ENCODE measurements around the gene HOOK2. TPM values are rescaled to one million over a fixed set of nuclear protein-coding genes. Genes with fewer than 3 reads are reported as not detected.
A peak's percentile ranks its signal among the peaks of the same experiment; 100 is the strongest.

Gene HOOK2
- total and polyA plus RNA-seq, 9 of the 15 experiments (the other 6 are each of a cell fraction or from before 2014, with no cell fraction given), result 1.3 to 17.2 (median 9.9) TPM

DNA sequence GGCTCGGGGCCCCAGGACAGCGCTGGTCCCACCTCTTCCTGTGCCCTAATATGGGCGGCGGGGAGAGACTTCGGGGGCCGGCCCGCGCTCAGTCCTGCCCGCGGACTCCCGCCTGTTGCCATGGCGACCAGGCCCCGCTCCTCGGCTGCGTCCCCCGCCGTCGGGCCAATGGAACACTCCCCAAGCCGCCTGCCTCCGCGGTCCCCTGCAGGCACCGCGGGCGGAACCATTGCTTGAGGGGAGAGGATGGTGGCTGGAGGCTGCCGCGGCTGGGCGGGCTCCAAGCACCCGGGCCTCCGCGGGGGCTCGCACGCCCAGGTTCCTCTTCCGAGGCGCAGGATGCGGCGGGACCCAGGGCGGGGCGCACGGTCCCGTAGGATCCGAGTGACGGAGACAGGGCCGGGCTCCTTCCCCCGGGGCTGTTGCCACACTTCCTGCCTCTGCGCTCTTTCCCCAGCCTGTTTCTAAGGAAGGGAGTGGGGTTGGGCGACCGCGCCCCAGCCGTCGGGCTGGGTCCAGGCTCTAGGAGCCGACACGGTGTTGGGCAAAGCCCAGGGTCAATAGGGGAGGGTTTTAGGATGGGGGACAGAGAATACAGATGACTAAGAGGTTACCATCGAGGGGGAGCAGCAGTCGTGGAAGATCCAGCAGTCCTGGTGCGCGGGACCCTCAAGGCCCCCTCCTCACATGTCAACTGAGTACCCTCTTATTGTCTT, 14.7 kb upstream of the HOOK2 start (continued):
- TF ChIP-seq ETV6 (IDR thresholded peaks at IDR 0.05; ENCODE audit: borderline replicate concordance in 1 of 2, low read depth in 2 of 2, low read length in 1 of 2), result 0 out of 4 replicates have a peak, but pooled peaks of 1 of the 2 experiments have one; percentile 22
- TF ChIP-seq ETV6 (CRISPR knock-in tag; IDR thresholded peaks at IDR 0.05; ENCODE audit: borderline replicate concordance), result no peak
- TF ChIP-seq, protein P1, sequence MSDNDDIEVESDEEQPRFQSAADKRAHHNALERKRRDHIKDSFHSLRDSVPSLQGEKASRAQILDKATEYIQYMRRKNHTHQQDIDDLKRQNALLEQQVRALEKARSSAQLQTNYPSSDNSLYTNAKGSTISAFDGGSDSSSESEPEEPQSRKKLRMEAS (CRISPR knock-in tag; IDR thresholded peaks at IDR 0.05), result peak; percentile 39; the same call in 1 of the 2 replicates
- 0 out of 2 replicates have a peak, but pooled peaks have one; percentile 65 for TF ChIP-seq ZNF12 (CRISPR knock-in tag; IDR thresholded peaks at IDR 0.05)
- TF ChIP-seq GABPB1 (CRISPR knock-in tag; IDR thresholded peaks at IDR 0.05), result peak; percentile 87
- TF ChIP-seq YY1 (IDR thresholded peaks at IDR 0.05; ENCODE audit: borderline replicate concordance in 1 of 3, control insufficient read depth in 1 of 3, extremely low read depth in 1 of 3, insufficient read depth in 3 of 3, insufficient read length in 1 of 3, insufficient replicate concordance in 2 of 3, low read depth in 1 of 3, low read length in 2 of 3), result peak in 1 of 3 experiments; percentile 50
- peak; percentile 39; the same call in 1 of the 2 replicates for TF ChIP-seq NBN (IDR thresholded peaks at IDR 0.05; ENCODE audit: low read depth)
- TF ChIP-seq ZNF780A (CRISPR knock-in tag; IDR thresholded peaks at IDR 0.05), result 0 out of 2 replicates have a peak, but pooled peaks have one; percentile 38
- TF ChIP-seq, protein P2, sequence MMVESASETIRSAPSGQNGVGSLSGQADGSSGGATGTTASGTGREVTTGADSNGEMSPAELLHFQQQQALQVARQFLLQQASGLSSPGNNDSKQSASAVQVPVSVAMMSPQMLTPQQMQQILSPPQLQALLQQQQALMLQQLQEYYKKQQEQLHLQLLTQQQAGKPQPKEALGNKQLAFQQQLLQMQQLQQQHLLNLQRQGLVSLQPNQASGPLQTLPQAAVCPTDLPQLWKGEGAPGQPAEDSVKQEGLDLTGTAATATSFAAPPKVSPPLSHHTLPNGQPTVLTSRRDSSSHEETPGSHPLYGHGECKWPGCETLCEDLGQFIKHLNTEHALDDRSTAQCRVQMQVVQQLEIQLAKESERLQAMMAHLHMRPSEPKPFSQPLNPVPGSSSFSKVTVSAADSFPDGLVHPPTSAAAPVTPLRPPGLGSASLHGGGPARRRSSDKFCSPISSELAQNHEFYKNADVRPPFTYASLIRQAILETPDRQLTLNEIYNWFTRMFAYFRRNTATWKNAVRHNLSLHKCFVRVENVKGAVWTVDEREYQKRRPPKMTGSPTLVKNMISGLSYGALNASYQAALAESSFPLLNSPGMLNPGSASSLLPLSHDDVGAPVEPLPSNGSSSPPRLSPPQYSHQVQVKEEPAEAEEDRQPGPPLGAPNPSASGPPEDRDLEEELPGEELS (CRISPR knock-in tag; IDR thresholded peaks at IDR 0.05; ENCODE audit: borderline replicate concordance), result 0 out of 2 replicates have a peak, but pooled peaks have one; percentile 26
- TF ChIP-seq SAFB (IDR thresholded peaks at IDR 0.05; ENCODE audit: borderline replicate concordance, low read depth, low read length), result peak; percentile 32; the same call in 1 of the 2 replicates
- TF ChIP-seq, protein P3, sequence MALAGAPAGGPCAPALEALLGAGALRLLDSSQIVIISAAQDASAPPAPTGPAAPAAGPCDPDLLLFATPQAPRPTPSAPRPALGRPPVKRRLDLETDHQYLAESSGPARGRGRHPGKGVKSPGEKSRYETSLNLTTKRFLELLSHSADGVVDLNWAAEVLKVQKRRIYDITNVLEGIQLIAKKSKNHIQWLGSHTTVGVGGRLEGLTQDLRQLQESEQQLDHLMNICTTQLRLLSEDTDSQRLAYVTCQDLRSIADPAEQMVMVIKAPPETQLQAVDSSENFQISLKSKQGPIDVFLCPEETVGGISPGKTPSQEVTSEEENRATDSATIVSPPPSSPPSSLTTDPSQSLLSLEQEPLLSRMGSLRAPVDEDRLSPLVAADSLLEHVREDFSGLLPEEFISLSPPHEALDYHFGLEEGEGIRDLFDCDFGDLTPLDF (CRISPR knock-in tag; IDR thresholded peaks at IDR 0.05), result peak; percentile 84
- peak; percentile 85 for TF ChIP-seq RNF2 (IDR thresholded peaks at IDR 0.05)
- TF ChIP-seq ZBTB7A (IDR thresholded peaks at IDR 0.05; ENCODE audit: borderline replicate concordance, control insufficient read depth, low read depth, low read length), result peak; percentile 85
- no peak for TF ChIP-seq ZNF239 (CRISPR knock-in tag; IDR thresholded peaks at IDR 0.05)
- no peak for TF ChIP-seq OTX1 (CRISPR knock-in tag; IDR thresholded peaks at IDR 0.05)
- TF ChIP-seq GABPA (tag; conservative IDR thresholded peaks at IDR 0.05; ENCODE audit: low read depth), result peak; percentile 88
- TF ChIP-seq EGR1 (conservative IDR thresholded peaks at IDR 0.05), result peak; percentile 57
- peak; percentile 77; the same call in 1 of the 2 replicates for TF ChIP-seq SREBF1 (IDR thresholded peaks at IDR 0.05; ENCODE audit: borderline replicate concordance, low read depth, low read length)
- TF ChIP-seq, protein P4, sequence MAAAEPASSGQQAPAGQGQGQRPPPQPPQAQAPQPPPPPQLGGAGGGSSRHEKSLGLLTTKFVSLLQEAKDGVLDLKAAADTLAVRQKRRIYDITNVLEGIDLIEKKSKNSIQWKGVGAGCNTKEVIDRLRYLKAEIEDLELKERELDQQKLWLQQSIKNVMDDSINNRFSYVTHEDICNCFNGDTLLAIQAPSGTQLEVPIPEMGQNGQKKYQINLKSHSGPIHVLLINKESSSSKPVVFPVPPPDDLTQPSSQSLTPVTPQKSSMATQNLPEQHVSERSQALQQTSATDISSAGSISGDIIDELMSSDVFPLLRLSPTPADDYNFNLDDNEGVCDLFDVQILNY (CRISPR knock-in tag; IDR thresholded peaks at IDR 0.05), result peak; percentile 85; the same call in 1 of the 2 replicates
- peak; percentile 61 to 99 for TF ChIP-seq FOXK2 (conservative IDR thresholded peaks at IDR 0.05 in 1 of 2, IDR thresholded peaks at IDR 0.05 in 1 of 2; ENCODE audit: low read depth in 2 of 2)
